ENCODE measurements around the gene SHC2. TPM values are rescaled to one million over a fixed set of nuclear protein-coding genes. Genes with fewer than 3 reads are reported as not detected.

The SHC2 gene
- total RNA-seq, 4 donors from 2014 or later, result 7.3 to 20.2 (median 8.9) TPM

DNA sequence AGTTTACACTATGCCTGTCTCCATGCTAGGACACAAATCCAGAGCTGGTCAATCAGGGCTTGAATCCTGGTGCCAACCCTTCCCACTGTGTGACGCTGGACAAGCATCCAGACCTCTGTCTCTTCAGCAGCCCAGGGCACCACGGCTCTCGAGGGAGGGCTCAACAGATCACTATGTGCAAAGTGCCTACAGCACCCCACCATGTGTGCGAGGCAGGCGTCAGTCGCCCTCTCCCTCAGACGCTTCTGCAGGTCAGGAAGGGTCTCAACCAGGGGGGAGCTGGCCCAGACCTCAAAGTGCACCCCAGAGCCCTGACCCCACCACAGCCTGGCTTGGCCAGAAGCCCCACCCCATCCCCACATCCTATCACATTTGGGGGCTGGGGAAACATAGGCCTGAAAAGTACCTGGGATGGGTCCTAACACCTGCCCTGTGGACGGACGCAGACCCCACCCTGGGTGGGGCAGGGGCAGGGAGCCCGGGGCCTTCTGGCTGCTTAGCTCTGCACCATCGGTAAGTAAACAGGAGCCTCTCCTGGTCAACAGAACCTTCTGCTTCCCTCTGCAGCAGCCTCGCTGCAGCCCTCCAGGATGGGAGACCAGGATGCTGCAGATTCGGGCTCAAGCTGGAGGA lies 49.0 kb downstream of the SHC2 start:
- TF ChIP-seq, protein P1, sequence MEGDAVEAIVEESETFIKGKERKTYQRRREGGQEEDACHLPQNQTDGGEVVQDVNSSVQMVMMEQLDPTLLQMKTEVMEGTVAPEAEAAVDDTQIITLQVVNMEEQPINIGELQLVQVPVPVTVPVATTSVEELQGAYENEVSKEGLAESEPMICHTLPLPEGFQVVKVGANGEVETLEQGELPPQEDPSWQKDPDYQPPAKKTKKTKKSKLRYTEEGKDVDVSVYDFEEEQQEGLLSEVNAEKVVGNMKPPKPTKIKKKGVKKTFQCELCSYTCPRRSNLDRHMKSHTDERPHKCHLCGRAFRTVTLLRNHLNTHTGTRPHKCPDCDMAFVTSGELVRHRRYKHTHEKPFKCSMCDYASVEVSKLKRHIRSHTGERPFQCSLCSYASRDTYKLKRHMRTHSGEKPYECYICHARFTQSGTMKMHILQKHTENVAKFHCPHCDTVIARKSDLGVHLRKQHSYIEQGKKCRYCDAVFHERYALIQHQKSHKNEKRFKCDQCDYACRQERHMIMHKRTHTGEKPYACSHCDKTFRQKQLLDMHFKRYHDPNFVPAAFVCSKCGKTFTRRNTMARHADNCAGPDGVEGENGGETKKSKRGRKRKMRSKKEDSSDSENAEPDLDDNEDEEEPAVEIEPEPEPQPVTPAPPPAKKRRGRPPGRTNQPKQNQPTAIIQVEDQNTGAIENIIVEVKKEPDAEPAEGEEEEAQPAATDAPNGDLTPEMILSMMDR (IDR thresholded peaks at IDR 0.05; ENCODE audit: low read depth), result no peak

DNA sequence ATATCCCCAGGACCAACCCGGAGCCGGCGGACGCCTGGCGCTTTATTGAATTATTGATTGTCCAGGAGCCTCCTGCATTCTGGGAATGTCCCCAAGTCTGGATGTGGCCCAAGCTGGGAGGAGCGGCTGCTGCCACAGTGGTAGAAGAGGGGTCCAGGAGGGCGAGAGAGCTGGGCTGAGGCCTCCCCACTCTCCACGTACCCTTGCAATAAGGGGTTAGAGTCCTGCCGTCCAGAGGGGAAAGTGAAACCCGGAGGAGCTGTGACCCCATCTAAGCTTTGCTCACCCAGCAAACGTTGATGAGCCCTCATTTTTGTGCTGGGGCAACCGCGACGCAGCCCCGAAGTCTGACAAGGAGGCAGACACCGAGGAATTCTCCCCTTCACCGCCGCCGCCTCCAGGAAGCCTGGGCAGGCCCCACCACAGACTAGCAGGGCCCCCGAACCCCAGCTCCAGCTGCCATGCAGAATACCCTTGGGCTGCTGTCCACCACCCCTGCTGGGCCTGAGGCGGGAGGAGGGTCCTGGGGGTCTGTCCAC lies 50.5 kb downstream of the SHC2 start:
- TF ChIP-seq, protein P1 (IDR thresholded peaks at IDR 0.05; ENCODE audit: low read depth), result no peak

DNA sequence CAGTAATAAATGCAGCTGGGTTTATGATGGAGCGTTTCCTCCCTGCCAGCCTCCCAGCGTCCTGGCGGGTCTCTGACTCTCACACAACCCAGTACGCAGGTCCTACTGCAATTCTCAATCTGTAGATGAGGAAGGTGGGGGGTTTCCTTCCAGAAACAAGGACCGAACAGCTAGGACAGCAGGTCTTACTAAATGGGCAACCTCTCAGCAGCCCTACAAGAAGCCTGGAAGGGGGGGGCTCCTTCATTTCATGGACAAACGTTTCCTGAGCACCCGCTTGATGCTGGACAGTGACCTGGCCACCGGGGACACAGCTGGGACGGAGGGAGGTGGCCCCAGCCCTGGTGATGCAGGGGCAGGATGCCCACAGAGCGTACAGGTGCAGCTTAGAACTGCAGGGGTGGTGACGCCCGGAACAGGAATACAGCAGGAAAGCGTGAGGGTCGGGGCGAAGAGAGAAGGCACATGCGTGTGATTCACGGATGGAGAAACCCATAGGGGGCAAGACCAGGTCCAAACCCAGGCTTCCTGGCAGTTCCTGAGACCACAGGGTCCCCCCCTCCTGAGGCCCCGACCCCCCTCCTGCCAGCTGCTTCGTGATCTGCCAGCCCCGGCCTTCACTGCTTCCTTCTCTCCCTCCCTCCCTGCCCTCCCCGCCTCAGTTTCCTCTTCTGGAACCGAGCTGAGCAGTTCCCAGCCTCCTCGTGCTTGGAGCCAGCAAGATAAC lies 51.2 kb downstream of the SHC2 start:
- TF ChIP-seq, protein P1 (IDR thresholded peaks at IDR 0.05; ENCODE audit: low read depth), result no peak

DNA sequence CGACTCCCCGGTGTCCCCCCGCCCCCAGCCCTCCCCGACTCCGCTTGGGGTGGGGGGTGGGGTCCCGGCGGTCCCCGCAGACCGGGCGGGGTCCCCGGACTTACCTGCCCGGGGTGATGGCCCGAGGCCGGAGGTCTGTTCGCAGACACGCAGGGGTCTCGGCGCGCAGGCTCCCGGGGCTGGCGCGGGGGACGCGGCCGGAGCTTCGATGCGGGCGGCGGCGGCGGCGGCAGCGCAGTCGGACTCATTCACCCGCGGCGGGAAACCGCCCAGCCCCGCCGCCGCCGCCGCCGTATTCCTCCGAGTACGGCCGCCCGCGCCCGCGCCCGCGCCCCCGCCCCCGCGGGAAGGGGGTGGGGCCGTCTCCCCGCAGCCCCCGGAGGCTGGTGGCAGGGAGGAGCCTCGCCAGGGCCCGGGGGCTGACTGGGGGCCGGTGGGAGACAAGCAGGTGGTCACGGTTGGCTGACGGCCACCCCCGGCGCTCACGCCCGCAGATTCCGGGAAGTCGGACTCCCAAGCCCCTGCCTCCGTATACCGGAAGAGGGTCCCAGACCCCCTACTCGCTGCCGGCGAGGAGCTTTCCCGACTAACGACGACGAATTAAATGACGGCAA lies 51.8 kb downstream of the SHC2 start, which contains the start of gene C2CD4C:
Gene C2CD4C (minus strand): TSS at position 246 of the 614 bp plus-strand sequence. CDS start 786 bp downstream, outside the sequence.
- TF ChIP-seq, protein P1 (IDR thresholded peaks at IDR 0.05; ENCODE audit: low read depth), result no peak

DNA sequence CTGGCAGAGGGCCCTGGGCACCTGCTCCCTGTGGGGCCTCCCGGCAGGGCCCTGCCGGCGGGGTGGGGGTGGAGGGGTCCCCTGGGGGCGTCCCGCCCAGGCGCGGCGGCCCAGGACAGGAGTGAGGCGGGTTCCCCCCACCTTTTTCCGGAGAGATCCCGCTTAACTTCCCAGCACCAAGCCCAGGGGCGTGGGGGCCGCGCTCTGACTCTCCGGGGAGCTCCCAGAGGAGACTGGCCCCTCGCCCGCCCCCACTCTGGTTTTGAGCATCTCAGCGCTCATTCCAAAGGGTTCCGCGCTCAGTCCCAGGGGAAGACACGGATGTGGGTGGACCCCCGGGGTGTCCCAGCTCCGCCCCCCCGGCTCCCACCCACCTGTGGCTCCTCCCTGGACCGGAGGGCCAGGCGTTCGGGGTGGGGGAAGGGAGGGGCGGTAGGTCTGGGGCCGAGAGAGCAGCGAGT lies 52.4 kb downstream of the SHC2 start:
- TF ChIP-seq, protein P1 (IDR thresholded peaks at IDR 0.05; ENCODE audit: low read depth), result no peak

DNA sequence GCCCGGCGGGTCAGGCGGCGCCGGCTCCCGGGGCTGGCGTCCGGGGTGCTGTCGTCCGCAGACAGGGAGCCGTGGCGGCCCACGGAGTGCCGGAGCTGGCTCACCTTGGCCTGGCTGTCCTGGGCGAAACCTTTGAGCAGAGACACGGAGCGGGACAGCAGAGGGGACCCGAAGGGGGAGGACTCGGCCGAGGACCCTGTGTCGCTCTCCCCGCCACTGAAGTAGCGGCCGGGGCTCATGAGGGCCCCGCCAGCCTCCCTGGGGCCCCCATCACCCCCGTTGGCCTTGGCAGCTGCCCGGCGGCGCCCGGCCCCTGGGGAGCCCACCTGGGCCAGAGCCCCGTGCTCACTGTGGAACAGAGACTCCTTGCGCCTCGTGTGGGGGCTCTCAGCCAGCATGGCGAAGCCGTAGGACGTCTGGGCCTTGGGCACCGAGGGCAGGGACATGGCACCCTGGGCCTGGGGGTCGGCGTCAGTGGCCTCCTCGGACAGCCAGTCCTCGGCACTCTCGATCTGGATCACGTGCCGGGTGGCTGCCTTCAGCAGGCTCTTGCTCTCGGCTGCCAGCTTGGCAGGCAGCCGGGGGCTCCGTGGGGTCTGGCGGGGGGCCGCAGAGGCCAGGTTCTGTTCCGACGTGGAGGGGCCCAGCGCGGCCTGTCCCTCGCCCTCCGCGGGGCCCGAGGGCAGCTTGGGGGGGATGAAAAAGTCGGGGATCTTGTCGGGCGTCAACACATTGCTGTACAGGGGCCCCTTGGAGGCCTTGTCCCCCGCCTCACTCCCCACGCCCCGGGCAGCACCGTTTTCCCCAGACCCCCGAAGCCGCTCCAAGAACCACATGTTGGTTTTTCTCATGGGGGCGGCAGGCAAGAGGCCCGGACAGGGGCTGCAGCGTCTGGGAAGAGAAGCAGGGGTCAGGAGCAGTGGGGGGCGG lies 53.1 kb downstream of the SHC2 start:
- TF ChIP-seq, protein P1 (IDR thresholded peaks at IDR 0.05; ENCODE audit: low read depth), result no peak
